ENCODE results near the gene PGD.

- no peak for TF ChIP-seq CTCF (IDR thresholded peaks at IDR 0.05)
- TF ChIP-seq POLR2A (IDR thresholded peaks at IDR 0.05), result no peak
These were observed 2.4 kb downstream of the PGD start for GRCh38 chr1:10401281-10401680.

Data from lower leg skin (tissue), 3 donors.